GM19438 (cell line): Measurements from ENCODE around the gene KIF12.
"Not testable (repeated sequence)": the region's sequence is repeated elsewhere in the genome, so short reads cannot be mapped to it uniquely, and the experiment has no call there.

Source experiments
- ATAC-seq: cut with Tn5 transposase; IDR thresholded peaks from one replicate; pipeline ENCODE4 v1.9.1; 2021; ENCODE audit warnings: low read depth; ENCODE audit not compliant: unreplicated experiment

The KIF12 gene

DNA sequence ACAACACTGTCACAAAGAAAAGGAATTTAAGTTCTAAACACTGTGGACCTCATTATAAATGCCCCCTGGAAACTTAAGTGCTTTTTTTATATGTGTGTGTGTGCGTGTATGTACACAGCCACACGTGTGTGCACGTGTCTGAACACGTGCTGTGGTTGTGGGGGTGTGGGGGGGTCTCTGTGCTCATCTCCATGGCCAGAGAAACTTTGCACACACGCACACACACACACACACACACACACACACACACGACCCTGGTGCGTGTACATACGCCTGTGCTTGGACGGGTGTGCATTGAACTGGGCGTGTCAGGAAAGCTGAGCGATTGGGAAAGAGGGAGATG, 48.9 kb downstream of the KIF12 start:
- no peak for ATAC-seq

DNA sequence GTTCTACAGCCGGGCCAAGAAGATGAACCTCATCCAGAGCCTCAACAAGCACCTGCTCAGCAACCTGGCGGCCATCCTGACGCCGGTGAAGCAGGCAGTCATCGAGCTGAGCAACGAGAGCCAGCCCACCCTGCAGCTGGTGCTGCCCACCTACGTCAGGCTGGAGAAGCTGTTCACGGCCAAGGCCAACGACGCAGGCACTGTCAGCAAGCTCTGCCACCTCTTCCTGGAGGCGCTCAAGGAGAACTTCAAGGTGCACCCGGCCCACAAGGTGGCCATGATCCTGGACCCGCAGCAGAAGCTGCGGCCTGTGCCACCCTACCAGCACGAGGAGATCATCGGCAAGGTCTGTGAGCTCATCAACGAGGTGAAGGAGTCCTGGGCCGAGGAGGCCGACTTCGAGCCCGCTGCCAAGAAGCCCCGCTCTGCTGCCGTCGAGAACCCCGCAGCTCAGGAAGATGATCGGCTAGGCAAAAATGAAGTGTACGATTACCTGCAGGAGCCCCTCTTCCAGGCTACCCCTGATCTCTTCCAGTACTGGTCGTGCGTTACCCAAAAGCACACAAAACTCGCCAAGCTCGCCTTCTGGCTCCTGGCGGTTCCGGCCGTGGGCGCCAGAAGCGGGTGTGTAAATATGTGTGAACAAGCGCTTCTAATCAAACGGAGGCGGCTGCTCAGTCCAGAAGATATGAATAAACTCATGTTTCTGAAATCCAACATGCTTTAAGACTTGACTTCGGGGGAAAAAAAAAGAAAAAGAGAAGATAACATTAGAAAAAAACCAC, 49.5 kb downstream of the KIF12 start:
- no peak for ATAC-seq

DNA sequence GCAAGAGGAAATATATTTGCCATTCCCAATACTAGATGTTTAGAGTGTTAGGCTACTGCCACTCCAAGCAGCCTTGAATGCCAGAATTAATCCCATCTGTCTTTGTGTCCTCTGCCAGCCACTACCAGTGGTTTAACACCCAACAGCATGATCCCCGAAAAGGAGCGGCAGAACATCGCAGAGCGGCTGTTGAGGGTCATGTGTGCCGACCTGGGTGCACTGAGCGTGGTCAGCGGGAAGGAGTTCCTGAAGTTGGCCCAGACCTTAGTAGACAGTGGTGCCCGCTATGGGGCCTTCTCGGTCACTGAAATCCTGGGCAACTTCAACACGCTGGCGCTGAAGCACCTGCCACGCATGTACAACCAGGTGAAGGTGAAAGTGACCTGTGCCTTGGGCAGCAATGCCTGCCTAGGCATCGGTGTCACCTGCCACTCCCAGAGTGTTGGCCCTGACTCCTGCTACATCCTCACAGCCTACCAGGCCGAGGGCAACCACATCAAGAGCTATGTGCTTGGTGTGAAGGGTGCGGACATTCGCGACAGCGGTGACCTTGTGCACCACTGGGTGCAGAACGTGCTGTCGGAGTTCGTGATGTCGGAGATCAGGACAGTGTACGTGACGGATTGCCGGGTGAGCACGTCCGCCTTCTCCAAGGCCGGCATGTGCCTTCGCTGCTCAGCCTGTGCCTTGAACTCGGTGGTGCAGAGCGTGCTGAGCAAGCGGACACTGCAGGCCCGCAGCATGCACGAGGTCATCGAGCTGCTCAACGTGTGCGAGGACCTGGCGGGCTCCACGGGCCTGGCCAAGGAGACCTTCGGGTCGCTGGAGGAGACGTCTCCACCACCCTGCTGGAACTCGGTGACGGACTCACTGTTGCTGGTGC, 50.3 kb downstream of the KIF12 start:
- ATAC-seq: no peak

- ATAC-seq: no peak
Measured at GRCh38 chr9:114047717-114048116, 51.4 kb downstream of the KIF12 start.

GRCh38 chr9:114046875-114047274, 52.2 kb downstream of the KIF12 start:
- ATAC-seq: no peak

DNA sequence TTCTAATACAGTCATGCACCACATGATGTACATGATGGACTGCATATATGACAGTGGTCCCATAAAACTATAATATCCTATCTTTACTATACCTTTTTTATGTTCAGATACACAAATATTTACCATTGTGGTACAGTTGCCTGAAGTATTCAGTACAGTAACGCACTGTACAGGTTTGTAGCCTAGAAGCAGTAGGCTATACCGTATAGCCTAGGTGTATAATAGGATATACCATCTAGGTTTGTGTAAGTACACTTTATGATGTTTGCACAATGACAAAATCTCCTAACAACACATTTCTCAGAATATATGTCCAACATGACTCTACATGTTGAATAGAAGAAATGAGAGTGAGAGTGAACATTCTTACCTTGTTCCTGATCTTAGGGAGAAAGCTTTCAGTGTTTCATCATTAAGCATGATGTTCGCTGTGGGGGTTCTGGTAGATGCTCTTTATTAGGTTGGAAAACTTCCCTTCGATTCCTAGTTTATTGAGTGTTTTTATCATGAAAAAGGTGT, 52.8 kb downstream of the KIF12 start:
- ATAC-seq: no peak

DNA sequence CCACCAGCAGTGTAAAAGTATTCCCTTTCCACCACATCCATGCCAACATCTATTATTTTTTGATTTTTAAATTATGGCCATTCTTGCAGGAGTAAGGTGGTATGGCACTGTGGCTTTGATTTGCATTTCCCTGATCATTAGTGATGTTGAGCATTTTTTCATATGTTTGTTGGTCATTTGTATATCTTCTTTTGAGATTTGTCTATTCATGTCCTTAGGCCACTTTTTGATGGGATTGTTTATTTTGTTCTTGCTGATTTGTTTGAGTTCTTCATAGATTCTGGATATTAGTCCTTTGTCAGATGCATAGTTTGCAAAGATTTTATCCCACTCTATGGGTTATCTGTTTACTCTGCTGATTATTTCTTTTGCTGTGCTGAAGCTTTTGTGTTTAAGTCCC, 55.4 kb downstream of the KIF12 start:
- not testable (repeated sequence) for ATAC-seq
